ENCODE measurements around the gene SKI. TPM values are rescaled to one million over a fixed set of nuclear protein-coding genes. Genes with fewer than 3 reads are reported as not detected.

Gene SKI
- total and polyA plus RNA-seq, 2 experiments from 2014 or later, result 9.3 to 66.8 TPM

DNA sequence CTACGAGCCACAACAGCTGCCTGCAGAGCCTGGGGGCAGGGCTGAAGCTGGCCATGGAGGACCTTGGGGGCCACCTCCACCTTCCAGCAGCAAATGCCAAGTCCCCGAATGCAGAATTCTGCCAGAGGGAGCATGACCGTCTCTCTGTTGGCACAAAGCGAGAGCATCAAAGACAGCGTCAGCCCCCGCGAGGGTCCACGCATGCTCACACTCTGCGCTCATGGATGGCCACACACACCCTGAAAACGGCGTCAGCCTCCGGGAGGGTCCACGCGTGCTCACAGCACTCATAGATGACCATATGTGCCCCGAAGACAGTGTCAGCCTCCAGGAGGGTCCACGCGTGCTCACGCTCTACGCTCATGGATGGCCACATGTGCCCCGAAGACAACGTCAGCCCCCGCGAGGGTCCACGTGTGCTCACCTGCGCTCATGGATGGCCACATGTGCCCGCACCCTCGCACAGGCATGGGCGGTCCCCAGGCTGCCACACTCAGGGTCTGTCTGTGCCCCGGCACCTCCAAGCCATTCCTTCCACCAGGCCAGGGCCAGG is 116.7 kb downstream of the SKI start:
- Mint-ChIP-seq H3K9me3 (peaks cover 3% of the 10 kb centered on the region; the same call in 1 of the 3 replicates), H3K27ac (peak overlapping the region; percentile 62; the same call in 1 of the 2 replicates), H3K4me1 (peaks cover 5% of the 10 kb centered on the region; the same call in 2 of the 3 replicates), H3K36me3 (ENCODE audit: low read depth) (no peaks in the 10 kb centered on the region; the same call in 2 of the 3 replicates), H3K4me3 (no peak overlapping the region), H3K27me3 (ENCODE audit: insufficient read depth, low read depth, poor library complexity) (peaks cover 11% of the 10 kb centered on the region)
- DNase-seq (ENCODE audit: low spot score) (no peak), ATAC-seq (no peak)
- H3K79me2 ChIP-seq (replicated peaks; ENCODE audit: insufficient read depth), result no peaks in the 10 kb centered on the region
- 0 out of 2 replicates have a peak, but pooled peaks cover 3% of the 10 kb centered on the region for H3F3A ChIP-seq (replicated peaks; ENCODE audit: low read depth)
- no peaks in the 10 kb centered on the region for H3K27me3 ChIP-seq (ENCODE audit: insufficient read depth)
- no peak overlapping the region for H2AFZ ChIP-seq
- H3K4me3 ChIP-seq, result no peak overlapping the region
- no peaks in the 10 kb centered on the region for H3K36me3 ChIP-seq (ENCODE audit: insufficient read depth)
- TF ChIP-seq CREB1 (CRISPR knock-in tag; IDR thresholded peaks at IDR 0.05; ENCODE audit: low read depth) (no peak), POLR2AphosphoS5 (IDR thresholded peaks at IDR 0.05; ENCODE audit: low read depth) (no peak), NANOG (IDR thresholded peaks at IDR 0.05; ENCODE audit: borderline replicate concordance) (no peak), ZNF114 (CRISPR knock-in tag; IDR thresholded peaks at IDR 0.05) (no peak), EZH2 (IDR thresholded peaks at IDR 0.05; ENCODE audit: low read depth, unreplicated experiment) (no peak), EZH2phosphoT487 (IDR thresholded peaks at IDR 0.05; ENCODE audit: unreplicated experiment) (no peak), STAT1 (IDR thresholded peaks at IDR 0.05; ENCODE audit: unreplicated experiment) (no peak), JUNB (IDR thresholded peaks at IDR 0.05; ENCODE audit: unreplicated experiment) (no peak), ZNF331 (CRISPR knock-in tag; IDR thresholded peaks at IDR 0.05; ENCODE audit: low read depth) (no peak)
- TF ChIP-seq, protein P1, sequence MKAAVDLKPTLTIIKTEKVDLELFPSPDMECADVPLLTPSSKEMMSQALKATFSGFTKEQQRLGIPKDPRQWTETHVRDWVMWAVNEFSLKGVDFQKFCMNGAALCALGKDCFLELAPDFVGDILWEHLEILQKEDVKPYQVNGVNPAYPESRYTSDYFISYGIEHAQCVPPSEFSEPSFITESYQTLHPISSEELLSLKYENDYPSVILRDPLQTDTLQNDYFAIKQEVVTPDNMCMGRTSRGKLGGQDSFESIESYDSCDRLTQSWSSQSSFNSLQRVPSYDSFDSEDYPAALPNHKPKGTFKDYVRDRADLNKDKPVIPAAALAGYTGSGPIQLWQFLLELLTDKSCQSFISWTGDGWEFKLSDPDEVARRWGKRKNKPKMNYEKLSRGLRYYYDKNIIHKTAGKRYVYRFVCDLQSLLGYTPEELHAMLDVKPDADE (IDR thresholded peaks at IDR 0.05), result no peak
- TF ChIP-seq, protein P2, sequence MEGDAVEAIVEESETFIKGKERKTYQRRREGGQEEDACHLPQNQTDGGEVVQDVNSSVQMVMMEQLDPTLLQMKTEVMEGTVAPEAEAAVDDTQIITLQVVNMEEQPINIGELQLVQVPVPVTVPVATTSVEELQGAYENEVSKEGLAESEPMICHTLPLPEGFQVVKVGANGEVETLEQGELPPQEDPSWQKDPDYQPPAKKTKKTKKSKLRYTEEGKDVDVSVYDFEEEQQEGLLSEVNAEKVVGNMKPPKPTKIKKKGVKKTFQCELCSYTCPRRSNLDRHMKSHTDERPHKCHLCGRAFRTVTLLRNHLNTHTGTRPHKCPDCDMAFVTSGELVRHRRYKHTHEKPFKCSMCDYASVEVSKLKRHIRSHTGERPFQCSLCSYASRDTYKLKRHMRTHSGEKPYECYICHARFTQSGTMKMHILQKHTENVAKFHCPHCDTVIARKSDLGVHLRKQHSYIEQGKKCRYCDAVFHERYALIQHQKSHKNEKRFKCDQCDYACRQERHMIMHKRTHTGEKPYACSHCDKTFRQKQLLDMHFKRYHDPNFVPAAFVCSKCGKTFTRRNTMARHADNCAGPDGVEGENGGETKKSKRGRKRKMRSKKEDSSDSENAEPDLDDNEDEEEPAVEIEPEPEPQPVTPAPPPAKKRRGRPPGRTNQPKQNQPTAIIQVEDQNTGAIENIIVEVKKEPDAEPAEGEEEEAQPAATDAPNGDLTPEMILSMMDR (conservative IDR thresholded peaks at IDR 0.05; ENCODE audit: low read depth in 2 of 2), result no peak
- TF ChIP-seq, protein P3, sequence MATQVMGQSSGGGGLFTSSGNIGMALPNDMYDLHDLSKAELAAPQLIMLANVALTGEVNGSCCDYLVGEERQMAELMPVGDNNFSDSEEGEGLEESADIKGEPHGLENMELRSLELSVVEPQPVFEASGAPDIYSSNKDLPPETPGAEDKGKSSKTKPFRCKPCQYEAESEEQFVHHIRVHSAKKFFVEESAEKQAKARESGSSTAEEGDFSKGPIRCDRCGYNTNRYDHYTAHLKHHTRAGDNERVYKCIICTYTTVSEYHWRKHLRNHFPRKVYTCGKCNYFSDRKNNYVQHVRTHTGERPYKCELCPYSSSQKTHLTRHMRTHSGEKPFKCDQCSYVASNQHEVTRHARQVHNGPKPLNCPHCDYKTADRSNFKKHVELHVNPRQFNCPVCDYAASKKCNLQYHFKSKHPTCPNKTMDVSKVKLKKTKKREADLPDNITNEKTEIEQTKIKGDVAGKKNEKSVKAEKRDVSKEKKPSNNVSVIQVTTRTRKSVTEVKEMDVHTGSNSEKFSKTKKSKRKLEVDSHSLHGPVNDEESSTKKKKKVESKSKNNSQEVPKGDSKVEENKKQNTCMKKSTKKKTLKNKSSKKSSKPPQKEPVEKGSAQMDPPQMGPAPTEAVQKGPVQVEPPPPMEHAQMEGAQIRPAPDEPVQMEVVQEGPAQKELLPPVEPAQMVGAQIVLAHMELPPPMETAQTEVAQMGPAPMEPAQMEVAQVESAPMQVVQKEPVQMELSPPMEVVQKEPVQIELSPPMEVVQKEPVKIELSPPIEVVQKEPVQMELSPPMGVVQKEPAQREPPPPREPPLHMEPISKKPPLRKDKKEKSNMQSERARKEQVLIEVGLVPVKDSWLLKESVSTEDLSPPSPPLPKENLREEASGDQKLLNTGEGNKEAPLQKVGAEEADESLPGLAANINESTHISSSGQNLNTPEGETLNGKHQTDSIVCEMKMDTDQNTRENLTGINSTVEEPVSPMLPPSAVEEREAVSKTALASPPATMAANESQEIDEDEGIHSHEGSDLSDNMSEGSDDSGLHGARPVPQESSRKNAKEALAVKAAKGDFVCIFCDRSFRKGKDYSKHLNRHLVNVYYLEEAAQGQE (IDR thresholded peaks at IDR 0.05; ENCODE audit: unreplicated experiment), result no peak
- TF ChIP-seq, protein P4, sequence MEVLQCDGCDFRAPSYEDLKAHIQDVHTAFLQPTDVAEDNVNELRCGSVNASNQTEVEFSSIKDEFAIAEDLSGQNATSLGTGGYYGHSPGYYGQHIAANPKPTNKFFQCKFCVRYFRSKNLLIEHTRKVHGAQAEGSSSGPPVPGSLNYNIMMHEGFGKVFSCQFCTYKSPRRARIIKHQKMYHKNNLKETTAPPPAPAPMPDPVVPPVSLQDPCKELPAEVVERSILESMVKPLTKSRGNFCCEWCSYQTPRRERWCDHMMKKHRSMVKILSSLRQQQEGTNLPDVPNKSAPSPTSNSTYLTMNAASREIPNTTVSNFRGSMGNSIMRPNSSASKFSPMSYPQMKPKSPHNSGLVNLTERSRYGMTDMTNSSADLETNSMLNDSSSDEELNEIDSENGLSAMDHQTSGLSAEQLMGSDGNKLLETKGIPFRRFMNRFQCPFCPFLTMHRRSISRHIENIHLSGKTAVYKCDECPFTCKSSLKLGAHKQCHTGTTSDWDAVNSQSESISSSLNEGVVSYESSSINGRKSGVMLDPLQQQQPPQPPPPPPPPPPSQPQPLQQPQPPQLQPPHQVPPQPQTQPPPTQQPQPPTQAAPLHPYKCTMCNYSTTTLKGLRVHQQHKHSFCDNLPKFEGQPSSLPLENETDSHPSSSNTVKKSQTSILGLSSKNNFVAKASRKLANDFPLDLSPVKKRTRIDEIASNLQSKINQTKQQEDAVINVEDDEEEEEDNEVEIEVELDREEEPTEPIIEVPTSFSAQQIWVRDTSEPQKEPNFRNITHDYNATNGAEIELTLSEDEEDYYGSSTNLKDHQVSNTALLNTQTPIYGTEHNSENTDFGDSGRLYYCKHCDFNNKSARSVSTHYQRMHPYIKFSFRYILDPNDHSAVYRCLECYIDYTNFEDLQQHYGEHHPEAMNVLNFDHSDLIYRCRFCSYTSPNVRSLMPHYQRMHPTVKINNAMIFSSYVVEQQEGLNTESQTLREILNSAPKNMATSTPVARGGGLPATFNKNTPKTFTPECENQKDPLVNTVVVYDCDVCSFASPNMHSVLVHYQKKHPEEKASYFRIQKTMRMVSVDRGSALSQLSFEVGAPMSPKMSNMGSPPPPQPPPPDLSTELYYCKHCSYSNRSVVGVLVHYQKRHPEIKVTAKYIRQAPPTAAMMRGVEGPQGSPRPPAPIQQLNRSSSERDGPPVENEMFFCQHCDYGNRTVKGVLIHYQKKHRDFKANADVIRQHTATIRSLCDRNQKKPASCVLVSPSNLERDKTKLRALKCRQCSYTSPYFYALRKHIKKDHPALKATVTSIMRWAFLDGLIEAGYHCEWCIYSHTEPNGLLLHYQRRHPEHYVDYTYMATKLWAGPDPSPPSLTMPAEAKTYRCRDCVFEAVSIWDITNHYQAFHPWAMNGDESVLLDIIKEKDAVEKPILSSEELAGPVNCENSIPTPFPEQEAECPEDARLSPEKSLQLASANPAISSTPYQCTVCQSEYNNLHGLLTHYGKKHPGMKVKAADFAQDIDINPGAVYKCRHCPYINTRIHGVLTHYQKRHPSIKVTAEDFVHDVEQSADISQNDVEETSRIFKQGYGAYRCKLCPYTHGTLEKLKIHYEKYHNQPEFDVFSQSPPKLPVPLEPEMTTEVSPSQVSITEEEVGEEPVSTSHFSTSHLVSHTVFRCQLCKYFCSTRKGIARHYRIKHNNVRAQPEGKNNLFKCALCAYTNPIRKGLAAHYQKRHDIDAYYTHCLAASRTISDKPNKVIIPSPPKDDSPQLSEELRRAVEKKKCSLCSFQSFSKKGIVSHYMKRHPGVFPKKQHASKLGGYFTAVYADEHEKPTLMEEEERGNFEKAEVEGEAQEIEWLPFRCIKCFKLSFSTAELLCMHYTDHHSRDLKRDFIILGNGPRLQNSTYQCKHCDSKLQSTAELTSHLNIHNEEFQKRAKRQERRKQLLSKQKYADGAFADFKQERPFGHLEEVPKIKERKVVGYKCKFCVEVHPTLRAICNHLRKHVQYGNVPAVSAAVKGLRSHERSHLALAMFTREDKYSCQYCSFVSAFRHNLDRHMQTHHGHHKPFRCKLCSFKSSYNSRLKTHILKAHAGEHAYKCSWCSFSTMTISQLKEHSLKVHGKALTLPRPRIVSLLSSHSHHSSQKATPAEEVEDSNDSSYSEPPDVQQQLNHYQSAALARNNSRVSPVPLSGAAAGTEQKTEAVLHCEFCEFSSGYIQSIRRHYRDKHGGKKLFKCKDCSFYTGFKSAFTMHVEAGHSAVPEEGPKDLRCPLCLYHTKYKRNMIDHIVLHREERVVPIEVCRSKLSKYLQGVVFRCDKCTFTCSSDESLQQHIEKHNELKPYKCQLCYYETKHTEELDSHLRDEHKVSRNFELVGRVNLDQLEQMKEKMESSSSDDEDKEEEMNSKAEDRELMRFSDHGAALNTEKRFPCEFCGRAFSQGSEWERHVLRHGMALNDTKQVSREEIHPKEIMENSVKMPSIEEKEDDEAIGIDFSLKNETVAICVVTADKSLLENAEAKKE (CRISPR knock-in tag; IDR thresholded peaks at IDR 0.05), result no peak
- H3K9me2 ChIP-seq (ENCODE audit: insufficient read depth), result no peaks in the 10 kb centered on the region
- H4K20me1 ChIP-seq (replicated peaks; ENCODE audit: insufficient read depth), result no peaks in the 10 kb centered on the region
- no peaks in the 10 kb centered on the region for H3K4me1 ChIP-seq (ENCODE audit: insufficient read depth)
- no peak overlapping the region for H3K4me2 ChIP-seq
- no peak overlapping the region for H3K27ac ChIP-seq (ENCODE audit: low read depth)

Measured in GM23338 (cell line).